DLD1 (cell line): ENCODE results near the gene WDPCP.
"Not testable (repeated sequence)": the region's sequence is repeated elsewhere in the genome, so short reads cannot be mapped to it uniquely, and the experiment has no call there.

Experiments
- in situ Hi-C: cut with HindIII; loops from 2 replicates; pipeline ENCODE4 v1.10.0; 2017; ENCODE audit warnings: low sequenced_read_pairs

Gene WDPCP

DNA sequence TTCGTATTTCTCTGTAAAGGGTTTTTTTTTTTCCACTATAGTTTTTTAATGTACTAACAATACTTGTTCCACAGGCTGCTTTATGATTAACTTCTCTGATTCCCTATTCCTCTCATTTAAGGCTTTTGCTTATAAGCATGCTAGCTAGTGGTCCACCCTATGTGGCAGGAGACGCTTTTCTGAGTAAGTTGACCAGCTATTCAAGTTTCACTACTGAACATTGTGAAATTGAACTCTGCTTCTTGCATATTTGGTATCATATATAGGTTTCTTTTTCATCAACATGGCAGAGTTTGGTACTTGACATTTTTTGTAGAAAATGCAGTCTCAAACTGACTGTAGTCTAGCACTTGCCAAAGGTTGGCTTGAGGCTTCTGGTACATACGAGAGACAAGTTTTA, 463.4 kb downstream of the WDPCP start:
- in situ Hi-C loops = no loop called here

DNA sequence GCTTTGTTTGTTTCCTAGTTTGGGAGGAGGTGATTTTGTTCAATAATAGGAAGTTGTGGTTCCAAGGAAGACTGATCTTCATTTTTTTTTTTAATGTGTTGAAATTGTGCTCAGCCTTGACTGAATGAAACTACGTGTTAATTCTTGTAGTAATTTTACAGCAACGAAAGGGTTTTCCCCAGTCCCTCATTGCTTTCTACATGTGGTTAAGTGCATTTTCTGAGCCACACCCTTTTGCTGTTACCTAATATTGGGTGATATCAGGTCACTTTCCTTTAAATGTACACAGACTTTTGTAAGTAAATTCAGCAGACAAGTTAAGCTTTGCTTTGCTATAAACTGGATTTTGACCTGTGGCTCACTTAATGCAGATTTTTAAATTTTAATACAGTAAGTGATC, 464.1 kb downstream of the WDPCP start:
- in situ Hi-C loops = no loop called here

DNA sequence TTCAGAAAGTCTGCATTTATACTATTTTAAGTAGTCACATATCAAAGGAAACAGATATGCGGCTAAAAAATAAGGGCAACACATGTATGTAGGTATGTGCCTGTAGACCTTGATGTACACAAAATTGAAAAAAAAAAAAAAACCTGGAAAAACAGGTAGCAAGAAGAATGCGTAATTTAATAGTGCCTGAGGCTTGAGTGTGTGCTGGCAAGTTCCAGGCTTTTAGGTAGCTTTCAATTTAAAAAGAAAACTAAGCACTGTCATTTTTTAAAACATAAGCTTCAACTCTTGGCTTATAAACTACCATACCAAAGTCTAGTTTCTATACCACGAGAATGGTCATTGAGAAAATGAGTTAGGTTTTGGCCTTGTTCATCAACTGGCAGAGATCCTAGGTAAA, 465.4 kb downstream of the WDPCP start:
- in situ Hi-C loops = no loop called here

DNA sequence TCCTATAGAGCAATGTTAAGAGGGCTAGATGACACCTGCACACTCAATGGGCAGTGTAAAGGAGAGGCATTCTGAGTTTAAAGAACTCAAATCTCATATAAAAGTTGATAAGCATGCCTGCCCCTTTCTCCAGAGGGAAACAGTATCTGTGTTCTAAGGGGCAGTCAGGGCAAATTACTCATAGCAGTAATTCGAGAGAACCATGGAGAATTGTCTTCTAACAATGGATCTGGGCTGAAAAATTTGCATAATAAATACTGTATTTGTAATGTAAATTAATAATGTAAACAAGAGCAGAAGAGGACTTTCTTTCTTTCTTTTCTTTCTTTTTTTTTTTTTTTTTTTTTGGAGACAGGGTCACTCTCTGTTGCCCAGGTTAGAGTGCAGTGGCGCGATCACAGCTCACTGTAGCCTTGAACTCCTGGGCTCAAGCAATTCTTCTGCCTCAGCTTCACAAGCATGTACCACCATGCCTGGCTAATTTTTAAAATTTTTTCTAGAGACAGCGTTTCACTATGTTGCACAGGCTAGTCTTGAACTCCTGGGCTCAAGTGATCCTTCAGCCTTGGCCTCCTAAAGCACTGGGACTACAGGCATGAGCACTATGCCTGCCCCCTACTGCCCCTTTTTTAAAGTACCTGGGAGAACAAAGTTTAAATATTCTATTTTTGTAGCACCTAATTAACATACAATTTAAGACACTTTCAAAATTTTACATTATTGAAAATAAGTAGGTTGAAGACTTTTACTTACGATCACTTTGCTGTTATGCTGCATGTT, 467.0 kb downstream of the WDPCP start:
- in situ Hi-C loops = no loop called here

DNA sequence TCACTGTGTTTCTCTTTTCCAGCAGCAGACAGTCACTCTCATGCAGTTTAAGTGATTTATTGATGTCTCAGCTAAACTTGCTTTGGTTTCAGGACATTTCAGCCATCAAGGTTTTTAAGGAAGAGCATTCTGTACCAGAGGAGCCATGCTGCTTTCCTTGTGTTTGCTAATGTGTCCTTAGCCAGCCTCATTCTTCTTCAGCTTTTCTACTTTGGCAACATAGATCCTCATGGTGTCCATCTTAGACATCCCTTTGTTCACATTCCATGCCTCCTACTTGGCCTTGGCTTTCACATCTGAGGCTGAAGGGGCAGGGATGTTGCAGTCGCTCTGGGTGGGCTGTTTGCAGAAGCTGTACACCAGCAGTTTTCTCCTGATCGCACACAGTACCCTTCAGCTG, 469.5 kb downstream of the WDPCP start:
- in situ Hi-C loops = no loop called here

DNA sequence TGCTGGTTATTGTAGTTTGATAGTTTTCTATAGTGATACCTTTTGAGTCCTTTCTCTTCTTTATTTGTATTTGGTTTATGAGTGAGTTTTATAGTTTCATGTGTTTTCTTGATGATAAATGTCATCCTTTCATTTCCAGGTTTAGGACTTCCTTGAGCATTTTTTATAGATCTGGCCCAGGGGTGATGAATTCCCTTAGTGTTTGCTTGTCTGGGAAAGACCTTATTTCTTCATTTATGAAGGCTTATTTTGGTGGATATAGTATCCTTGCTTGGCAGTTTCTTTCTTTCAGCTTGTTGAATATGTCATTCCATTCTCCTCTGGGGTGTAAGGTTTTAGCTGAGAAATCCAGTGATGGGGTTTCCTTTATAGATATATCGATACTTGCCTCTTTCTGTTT, 483.8 kb downstream of the WDPCP start:
- in situ Hi-C loops = no loop called here

DNA sequence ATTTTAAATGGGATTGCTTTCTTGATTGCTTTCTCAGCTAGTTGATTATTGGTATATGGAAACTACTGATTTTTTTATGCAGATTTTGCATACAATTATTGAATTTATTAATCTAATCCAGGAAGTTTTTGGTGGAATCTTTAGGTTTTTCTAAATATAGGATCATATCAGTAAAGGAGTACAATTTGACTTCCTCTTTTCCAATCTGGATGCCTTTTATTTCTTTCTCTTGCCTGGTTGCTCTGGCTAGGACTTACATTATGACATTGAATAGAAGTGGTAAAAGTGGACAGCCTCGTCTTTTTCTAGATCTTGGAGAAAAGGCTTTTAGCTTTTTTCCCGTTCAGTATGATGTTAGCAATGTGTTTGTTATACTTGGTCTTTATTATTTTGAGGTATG, 486.3 kb downstream of the WDPCP start:
- in situ Hi-C loops = no loop called here

DNA sequence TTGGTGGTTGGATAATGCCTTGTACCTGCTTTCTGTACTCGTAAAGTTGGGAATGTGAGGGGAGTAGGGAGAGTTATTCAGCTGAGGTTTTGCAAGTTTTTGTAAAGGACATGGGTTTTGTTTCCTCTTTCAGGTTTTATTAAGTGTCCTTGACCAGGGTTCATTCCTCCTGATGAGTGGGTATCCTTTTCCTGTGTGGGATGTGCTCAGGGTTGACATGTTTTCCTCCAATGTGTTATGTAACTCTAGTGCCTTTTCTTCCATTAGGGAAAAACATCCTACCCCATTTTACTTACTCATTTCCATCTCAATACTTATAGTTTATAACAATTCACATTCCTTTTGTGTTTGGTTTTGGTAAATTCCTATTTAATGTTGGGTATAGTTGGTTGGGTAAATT, 489.2 kb downstream of the WDPCP start:
- in situ Hi-C loops = no loop called here

DNA sequence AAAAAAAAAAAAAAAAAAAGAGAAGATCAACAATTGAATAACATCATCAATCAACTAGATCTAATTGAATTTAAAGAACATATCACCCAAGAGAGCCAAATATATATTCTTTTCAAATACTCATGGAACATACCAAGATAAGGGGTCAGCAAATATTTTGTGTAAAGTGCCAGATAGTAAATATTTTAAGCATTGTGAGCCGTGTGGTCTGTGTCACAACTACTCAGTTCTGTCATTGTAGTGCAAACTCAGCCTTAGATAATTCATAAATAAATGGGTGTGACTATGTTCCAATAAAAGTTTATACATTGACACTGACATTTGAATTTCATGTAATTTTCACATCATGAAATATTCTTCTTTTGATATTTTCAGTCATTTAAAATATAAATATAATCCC, 491.8 kb downstream of the WDPCP start:
- in situ Hi-C loops = no loop called here

DNA sequence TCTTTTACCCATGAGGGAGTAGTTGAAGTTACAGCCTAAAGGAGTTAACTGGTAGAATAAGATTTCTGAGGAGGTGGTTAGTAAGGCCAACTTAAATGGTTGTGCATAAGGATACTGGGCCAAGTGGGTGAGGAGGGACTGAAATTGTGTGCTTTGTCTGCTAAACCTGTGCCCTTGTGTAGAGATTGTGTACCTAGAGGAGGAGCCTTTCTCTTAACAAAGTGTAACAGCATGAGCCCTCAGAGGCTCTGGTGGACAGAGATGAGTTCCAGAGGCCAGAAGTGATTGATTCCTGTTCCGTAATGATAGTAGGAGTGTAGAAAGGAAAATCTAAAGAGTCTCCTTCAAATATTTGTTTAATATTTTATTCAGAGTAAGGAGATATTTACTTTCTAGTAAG, 494.8 kb downstream of the WDPCP start:
- in situ Hi-C loops = no loop called here

DNA sequence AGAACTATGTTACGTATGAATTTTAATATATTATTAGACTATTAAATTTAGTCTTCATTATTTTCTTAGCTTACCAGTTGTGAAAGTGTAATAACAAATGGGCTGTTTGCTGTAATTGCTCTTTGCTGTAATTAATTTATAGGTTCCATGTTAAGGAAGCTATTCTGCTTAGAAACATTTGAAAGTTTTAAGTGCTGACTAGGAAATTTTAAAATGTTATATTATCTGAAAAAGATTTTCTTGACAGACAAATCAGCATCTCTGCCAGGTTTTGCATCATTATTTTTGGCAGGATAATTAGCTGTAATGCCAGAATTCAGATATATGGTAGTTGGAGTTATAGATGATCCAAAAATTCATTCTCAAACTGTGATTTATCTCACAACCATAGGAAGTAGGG, 495.4 kb downstream of the WDPCP start:
- in situ Hi-C loops = no loop called here

DNA sequence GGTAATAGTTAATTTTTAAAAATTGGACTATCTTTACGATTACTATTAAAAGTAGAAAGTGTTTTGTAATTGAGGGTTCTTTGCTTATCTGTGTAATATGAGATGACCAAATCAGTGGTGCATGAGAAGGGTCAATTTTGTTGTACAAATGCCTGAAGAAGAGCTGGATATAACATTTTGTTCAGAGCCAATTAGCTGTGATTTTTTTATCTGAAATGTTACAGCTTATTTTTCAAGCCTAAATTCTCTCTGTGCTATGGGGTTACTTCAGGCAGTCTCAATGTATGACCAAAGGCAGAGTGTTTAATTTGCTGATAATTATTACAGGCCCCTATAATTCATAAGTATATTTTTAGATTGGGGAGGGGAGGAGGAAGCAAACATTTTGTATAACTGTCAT, 495.9 kb downstream of the WDPCP start:
- in situ Hi-C loops = no loop called here

DNA sequence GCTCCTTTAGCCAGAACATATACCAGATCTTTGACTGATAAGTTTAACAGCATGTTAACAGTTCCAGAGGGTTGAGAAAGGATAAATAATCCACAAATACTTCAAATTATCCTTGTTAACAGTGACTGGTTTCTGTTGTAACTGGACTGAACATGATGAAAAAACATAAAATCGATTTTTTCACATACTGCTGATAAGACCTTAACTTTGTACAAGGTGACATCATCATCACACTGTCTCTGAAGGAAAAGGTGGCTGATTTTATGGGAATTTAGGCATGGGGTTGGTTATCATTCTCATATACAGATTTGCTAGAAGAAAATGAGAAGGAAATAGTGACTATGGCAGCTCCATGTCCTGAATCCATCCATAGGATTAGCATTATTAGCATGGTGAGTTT, 501.6 kb downstream of the WDPCP start:
- in situ Hi-C loops = no loop called here

DNA sequence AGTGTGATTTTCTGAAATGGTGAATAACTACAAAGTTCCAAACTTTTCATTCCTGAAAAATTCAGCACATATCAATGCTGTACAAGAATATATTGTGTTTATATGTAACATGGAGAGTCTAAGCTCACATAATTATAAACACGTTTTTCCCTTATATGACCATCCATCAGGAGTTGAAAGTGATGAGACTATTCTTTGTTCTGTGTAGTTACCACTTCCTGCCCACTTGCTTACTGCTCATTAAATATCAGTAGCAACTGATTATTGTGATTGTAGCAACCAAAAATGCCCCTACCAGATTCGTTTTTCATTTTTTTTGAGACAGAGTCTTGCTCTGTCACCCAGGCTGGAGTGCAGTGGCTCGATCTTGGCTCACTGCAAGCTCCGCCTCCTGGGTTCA, 506.9 kb downstream of the WDPCP start:
- in situ Hi-C loops = no loop called here

DNA sequence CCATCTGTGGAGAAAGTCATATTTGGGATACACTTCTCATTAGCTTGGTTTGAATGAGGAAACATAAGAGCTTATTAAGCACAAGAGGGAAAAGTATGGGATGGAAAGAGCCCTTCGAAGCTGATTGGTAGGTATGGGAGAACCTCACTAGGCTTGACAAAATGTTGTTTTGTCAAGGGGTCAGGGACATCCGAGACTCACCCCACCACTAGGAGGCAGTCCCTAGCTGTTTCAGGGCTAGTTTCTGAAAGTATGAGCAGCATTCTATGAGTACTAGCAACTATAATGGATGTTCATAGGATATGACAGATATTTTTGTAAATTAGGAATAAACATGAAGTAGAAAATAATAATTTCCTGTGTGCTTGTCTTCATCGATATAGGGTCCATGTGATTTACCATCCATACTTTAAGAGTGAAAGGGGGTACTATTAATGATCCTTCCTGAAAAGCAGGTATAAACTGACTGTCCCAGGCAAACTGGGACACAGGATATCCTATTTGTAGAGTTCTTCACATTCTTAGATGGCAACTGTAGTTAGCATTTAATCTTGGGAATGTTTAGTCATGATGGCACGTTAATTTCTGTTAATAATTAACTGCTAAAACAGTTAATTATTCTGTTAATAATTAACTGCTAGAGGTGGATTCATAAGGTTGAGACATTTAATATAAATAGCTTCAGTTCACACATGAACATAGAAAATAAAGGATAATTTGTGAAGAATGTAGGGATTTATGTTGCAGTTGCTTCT, 509.2 kb downstream of the WDPCP start:
- in situ Hi-C loops = no loop called here

DNA sequence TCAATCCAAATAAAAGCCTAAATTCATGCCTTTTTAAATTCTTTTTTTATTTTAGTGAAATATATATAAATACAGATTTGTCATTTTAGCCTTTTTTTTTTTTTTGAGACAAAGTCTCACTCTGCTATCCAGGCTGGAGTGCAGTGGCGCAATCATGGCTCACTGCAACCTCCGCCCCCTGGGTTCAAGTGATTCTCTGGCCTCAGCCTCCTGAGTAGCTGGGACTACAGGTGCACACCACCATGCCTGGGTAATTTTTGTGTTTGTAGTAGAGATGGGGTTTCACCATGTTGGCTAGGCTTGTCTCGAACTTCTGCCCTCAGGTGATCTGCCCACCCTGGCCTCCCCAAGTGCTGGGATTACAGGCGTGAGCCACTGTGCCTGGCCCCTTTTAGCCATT, 513.9 kb downstream of the WDPCP start:
- in situ Hi-C loops = not testable (repeated sequence)

DNA sequence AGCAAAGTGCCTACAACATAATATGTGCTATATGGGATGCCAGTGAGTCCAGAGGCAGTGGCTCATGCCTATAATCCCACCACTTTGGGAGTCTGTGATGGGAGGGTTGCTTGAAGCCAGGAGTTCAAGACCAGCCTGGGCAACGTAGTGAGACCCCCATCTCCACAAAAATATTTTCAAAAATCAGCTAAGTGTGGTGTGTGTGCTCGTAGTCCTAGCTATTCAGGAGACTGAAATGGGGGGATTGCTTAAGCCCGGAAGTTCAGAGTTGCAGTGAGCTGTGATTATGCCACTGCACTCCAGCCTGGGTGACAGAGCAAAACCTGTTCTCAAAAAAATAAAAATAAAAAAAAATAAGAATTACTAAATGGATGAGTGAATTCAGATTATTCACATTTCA, 514.3 kb downstream of the WDPCP start:
- in situ Hi-C loops = no loop called here

DNA sequence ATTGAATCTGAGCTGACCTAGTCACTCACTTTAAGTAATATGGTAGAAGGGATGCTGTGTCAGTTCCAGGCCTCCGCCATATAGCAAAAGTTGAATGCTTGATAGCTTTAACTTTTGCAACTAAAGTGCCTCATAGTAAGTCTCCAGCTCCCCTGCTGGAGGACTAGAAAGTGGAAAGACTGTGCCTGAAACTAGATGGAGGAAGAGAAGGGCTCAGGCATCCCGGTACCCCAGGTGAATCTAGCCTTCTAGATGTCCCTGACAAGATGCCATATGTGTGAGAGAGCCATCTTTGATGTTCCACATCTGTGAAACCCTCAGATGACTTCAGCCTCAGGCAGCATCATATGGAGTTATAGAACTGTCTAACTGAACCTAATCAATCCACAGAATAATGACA, 516.6 kb downstream of the WDPCP start:
- in situ Hi-C loops = no loop called here
